ENCODE results near the gene CLIP4.

DNA sequence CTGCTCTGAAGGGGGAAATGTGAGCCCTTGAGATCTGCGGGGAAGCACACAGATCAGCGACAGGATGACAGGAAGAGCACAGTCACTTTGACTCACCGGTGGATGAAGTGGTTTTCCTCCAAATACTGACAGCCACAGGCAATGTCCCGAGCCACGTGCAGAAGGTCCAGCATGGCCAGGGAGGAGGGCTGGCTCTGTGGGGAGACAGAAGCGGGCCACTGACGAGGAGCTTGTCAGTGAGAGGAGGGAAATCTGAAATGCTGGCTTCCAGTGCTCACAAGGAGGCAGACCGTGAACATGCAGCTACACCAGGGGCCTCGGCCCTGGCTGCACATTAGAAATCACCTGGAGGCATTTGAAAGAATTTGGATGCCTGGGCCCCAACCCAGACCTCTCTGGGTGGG is 98.7 kb downstream of the CLIP4 start:
- TF ChIP-seq MAFK (IDR thresholded peaks at IDR 0.05; ENCODE audit: low read depth, low read length) (no peak), CEBPB (IDR thresholded peaks at IDR 0.05; ENCODE audit: low read depth, low read length) (no peak), RAD21 (IDR thresholded peaks at IDR 0.05; ENCODE audit: low read length) (no peak), RFX5 (IDR thresholded peaks at IDR 0.05; ENCODE audit: low read depth, low read length) (no peak), POLR2A (IDR thresholded peaks at IDR 0.05; ENCODE audit: low read depth, low read length) (no peak), FOS (IDR thresholded peaks at IDR 0.05; ENCODE audit: low read depth, low read length) (no peak), MXI1 (IDR thresholded peaks at IDR 0.05; ENCODE audit: borderline replicate concordance, low read depth, low read length) (0 out of 2 replicates have a peak, but pooled peaks have one; percentile 55), SMC3 (IDR thresholded peaks at IDR 0.05; ENCODE audit: low read depth, low read length) (no peak), BHLHE40 (IDR thresholded peaks at IDR 0.05; ENCODE audit: low read depth, low read length) (no peak)
- TF ChIP-seq, protein P1, sequence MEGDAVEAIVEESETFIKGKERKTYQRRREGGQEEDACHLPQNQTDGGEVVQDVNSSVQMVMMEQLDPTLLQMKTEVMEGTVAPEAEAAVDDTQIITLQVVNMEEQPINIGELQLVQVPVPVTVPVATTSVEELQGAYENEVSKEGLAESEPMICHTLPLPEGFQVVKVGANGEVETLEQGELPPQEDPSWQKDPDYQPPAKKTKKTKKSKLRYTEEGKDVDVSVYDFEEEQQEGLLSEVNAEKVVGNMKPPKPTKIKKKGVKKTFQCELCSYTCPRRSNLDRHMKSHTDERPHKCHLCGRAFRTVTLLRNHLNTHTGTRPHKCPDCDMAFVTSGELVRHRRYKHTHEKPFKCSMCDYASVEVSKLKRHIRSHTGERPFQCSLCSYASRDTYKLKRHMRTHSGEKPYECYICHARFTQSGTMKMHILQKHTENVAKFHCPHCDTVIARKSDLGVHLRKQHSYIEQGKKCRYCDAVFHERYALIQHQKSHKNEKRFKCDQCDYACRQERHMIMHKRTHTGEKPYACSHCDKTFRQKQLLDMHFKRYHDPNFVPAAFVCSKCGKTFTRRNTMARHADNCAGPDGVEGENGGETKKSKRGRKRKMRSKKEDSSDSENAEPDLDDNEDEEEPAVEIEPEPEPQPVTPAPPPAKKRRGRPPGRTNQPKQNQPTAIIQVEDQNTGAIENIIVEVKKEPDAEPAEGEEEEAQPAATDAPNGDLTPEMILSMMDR (conservative IDR thresholded peaks at IDR 0.05; ENCODE audit: low read depth, low read length) = no peak
- TF ChIP-seq, protein P2, sequence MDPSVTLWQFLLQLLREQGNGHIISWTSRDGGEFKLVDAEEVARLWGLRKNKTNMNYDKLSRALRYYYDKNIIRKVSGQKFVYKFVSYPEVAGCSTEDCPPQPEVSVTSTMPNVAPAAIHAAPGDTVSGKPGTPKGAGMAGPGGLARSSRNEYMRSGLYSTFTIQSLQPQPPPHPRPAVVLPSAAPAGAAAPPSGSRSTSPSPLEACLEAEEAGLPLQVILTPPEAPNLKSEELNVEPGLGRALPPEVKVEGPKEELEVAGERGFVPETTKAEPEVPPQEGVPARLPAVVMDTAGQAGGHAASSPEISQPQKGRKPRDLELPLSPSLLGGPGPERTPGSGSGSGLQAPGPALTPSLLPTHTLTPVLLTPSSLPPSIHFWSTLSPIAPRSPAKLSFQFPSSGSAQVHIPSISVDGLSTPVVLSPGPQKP (IDR thresholded peaks at IDR 0.05; ENCODE audit: borderline replicate concordance, low read depth, low read length) = no peak
